MCF 10A (cell line): ENCODE measurements around the gene COPZ2. TPM values are rescaled to one million over a fixed set of nuclear protein-coding genes. Genes with fewer than 3 reads are reported as not detected.

ENCODE experiments used
- BruUV-seq: library from RNA; stranded (reverse); fragments of 400-500 nt; replicated peaks from 2 replicates; lab custom pipeline; 2021; lab: Mats Ljungman, UMichigan
- CTCF ChIA-PET: fragments of 300-600 bp; sonication (Branson Sonifier 250); formaldehyde crosslinking; extraction: SDS; loops from one replicate; lab custom pipeline; 2021; ENCODE audit warnings: antibody characterized with exemption, inconsistent platforms; lab: Yijun Ruan, JAX
- POLR2A ChIA-PET: fragments of 300-600, 350-650 bp; sonication (Branson Sonifier 250); formaldehyde crosslinking; extraction: SDS; loops from one replicate; lab custom pipeline; 2020; ENCODE audit warnings: antibody characterized with exemption, inconsistent platforms; lab: Yijun Ruan, JAX
- DNase-seq: peaks from one replicate; pipeline ENCODE4 v3.0.0-alpha.2; 2018; ENCODE audit not compliant: unreplicated experiment
- H3K27ac Mint-ChIP-seq: one replicate; pipeline ENCODE4 v1.8.0; 2022; ENCODE audit warnings: mild to moderate bottlenecking, low read depth, mixed read lengths; ENCODE audit not compliant: unreplicated experiment
- H3K27me3 Mint-ChIP-seq: one replicate; pipeline ENCODE4 v1.8.0; 2022; ENCODE audit warnings: mixed read lengths; ENCODE audit not compliant: insufficient read depth, unreplicated experiment
- H3K36me3 Mint-ChIP-seq: one replicate; pipeline ENCODE4 v1.8.0; 2022; ENCODE audit warnings: mild to moderate bottlenecking, moderate library complexity, mixed read lengths; ENCODE audit not compliant: insufficient read depth, unreplicated experiment
- H3K4me1 Mint-ChIP-seq: one replicate; pipeline ENCODE4 v1.8.0; 2022; ENCODE audit warnings: mixed read lengths; ENCODE audit not compliant: insufficient read depth, unreplicated experiment
- H3K4me3 Mint-ChIP-seq: one replicate; pipeline ENCODE4 v1.8.0; 2022; ENCODE audit warnings: mild to moderate bottlenecking, moderate library complexity, mixed read lengths; ENCODE audit not compliant: unreplicated experiment
- H3K9me3 Mint-ChIP-seq: one replicate; pipeline ENCODE4 v1.8.0; 2022; ENCODE audit warnings: mixed read lengths; ENCODE audit not compliant: unreplicated experiment
- intact Hi-C: fragments of 100-400 bp; cut with micrococcal nuclease; formaldehyde crosslinking; loops from 2 replicates; pipeline ENCODE4 v1.14.1; 2022
- total RNA-seq: library from RNA; stranded (reverse); gene quantifications from 2 replicates; pipeline ENCODE4 v1.2.3, GENCODE V29; 2022
- TF ChIP-seq, protein P1 (sequence below): fragments of 200-600 bp; IDR thresholded peaks from one replicate; pipeline ENCODE4 v1.8.0; 2022; ENCODE audit warnings: antibody characterized with exemption, mild to moderate bottlenecking; ENCODE audit not compliant: unreplicated experiment

COPZ2 gene
- total RNA-seq, 1 experiment from 2014 or later, result not detected

DNA sequence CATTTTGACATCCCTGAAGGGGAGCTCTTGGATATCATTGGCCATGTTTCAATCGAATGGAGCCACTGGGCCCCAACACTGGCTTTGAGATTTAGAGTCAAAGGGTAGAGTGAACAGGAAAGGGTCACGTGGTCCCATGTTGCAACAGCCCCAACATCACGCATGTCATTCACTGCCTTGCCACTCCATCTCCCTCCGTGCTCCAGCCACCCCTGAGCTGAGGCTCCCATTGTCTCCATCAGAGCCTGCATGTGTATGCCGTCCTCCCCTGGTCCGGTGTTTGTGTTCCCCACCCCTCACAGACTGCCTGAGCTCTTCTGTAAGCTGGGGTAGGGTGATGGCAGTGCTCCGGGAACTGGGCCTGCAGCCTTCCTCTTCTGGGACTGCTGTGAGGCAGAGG lies 22.7 kb upstream of the COPZ2 start:
- H3K4me3 Mint-ChIP-seq, result no peak overlapping the region
- peaks cover 40% of the 10 kb centered on the region for H3K4me1 Mint-ChIP-seq
- POLR2A ChIA-PET, result interaction anchor here (2.1 to 3.1 kb wide), 2 partner anchors 12 to 34 kb away, joined by 13 to 24 read pairs; partner anchors contain the start of gene NFE2L1
- BruUV-seq, result TSS peak; percentile 26
- no peaks in the 10 kb centered on the region for H3K27me3 Mint-ChIP-seq
- no peaks in the 10 kb centered on the region for H3K9me3 Mint-ChIP-seq
- no peak for DNase-seq
- intact Hi-C loops, result no loop called here
- peaks cover 96% of the 10 kb centered on the region for H3K36me3 Mint-ChIP-seq
- CTCF ChIA-PET, result interaction anchor here (0.6 to 2.3 kb wide), 3 partner anchors 14 to 71 kb away, joined by 3 to 13 read pairs (median 8); no protein-coding TSS in a partner anchor
- TF ChIP-seq, protein P1, sequence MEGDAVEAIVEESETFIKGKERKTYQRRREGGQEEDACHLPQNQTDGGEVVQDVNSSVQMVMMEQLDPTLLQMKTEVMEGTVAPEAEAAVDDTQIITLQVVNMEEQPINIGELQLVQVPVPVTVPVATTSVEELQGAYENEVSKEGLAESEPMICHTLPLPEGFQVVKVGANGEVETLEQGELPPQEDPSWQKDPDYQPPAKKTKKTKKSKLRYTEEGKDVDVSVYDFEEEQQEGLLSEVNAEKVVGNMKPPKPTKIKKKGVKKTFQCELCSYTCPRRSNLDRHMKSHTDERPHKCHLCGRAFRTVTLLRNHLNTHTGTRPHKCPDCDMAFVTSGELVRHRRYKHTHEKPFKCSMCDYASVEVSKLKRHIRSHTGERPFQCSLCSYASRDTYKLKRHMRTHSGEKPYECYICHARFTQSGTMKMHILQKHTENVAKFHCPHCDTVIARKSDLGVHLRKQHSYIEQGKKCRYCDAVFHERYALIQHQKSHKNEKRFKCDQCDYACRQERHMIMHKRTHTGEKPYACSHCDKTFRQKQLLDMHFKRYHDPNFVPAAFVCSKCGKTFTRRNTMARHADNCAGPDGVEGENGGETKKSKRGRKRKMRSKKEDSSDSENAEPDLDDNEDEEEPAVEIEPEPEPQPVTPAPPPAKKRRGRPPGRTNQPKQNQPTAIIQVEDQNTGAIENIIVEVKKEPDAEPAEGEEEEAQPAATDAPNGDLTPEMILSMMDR, result no peak
- peak overlapping the region; percentile 64 for H3K27ac Mint-ChIP-seq

DNA sequence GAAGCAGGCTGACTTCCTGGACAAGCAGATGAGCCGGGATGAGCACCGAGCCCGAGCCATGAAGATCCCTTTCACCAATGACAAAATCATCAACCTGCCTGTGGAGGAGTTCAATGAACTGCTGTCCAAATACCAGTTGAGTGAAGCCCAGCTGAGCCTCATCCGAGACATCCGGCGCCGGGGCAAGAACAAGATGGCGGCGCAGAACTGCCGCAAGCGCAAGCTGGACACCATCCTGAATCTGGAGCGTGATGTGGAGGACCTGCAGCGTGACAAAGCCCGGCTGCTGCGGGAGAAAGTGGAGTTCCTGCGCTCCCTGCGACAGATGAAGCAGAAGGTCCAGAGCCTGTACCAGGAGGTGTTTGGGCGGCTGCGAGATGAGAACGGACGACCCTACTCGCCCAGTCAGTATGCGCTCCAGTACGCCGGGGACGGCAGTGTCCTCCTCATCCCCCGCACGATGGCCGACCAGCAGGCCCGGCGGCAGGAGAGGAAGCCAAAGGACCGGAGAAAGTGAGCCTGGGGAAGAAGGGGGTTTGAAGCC lies 21.6 kb upstream of the COPZ2 start:
- no peak for DNase-seq
- Mint-ChIP-seq H3K27me3 (no peaks in the 10 kb centered on the region), H3K27ac (peak overlapping the region; percentile 64), H3K4me1 (peaks cover 34% of the 10 kb centered on the region), H3K9me3 (no peaks in the 10 kb centered on the region), H3K36me3 (peaks cover 94% of the 10 kb centered on the region), H3K4me3 (no peak overlapping the region)
- ChIA-PET CTCF (interaction anchor here (1.4 to 1.6 kb wide), 2 partner anchors 33 to 34 kb away, joined by 5 read pairs; no protein-coding TSS in a partner anchor), POLR2A (interaction anchor here (1.5 to 17.1 kb wide), 3 partner anchors 7 to 41 kb away, joined by 5 to 353 read pairs (median 24); partner anchors contain the start of gene NFE2L1)
- TF ChIP-seq, protein P1, result no peak
- no TSS peak for BruUV-seq
- intact Hi-C loops, result no loop called here

DNA sequence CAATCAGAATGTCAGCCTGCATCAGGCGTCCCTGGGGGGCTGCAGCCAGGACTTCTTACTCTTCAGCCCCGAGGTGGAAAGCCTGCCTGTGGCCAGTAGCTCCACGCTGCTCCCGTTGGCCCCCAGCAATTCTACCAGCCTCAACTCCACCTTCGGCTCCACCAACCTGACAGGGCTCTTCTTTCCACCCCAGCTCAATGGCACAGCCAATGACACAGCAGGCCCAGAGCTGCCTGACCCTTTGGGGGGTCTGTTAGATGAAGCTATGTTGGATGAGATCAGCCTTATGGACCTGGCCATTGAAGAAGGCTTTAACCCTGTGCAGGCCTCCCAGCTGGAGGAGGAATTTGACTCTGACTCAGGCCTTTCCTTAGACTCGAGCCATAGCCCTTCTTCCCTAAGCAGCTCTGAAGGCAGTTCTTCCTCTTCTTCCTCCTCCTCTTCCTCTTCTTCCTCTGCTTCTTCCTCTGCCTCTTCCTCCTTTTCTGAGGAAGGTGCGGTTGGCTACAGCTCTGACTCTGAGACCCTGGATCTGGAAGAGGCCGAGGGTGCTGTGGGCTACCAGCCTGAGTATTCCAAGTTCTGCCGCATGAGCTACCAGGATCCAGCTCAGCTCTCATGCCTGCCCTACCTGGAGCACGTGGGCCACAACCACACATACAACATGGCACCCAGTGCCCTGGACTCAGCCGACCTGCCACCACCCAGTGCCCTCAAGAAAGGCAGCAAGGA lies 21.0 kb upstream of the COPZ2 start:
- H3K36me3 Mint-ChIP-seq, result peaks cover 91% of the 10 kb centered on the region
- DNase-seq, result no peak
- intact Hi-C loops, result no loop called here
- BruUV-seq, result no TSS peak
- no peaks in the 10 kb centered on the region for H3K27me3 Mint-ChIP-seq
- H3K4me1 Mint-ChIP-seq, result peaks cover 36% of the 10 kb centered on the region
- H3K4me3 Mint-ChIP-seq, result no peak overlapping the region
- TF ChIP-seq, protein P1, result no peak
- no peaks in the 10 kb centered on the region for H3K9me3 Mint-ChIP-seq
- POLR2A ChIA-PET, result interaction anchor here (1.0 to 17.1 kb wide), 5 partner anchors 7 to 50 kb away, joined by 4 to 353 read pairs (median 5); partner anchors contain the start of gene NFE2L1
- H3K27ac Mint-ChIP-seq, result peak overlapping the region; percentile 16
- CTCF ChIA-PET, result interaction anchor here (0.7 to 1.6 kb wide), 5 partner anchors 11 to 49 kb away, joined by 3 to 5 read pairs (median 5); partner anchors contain the start of gene SNX11

DNA sequence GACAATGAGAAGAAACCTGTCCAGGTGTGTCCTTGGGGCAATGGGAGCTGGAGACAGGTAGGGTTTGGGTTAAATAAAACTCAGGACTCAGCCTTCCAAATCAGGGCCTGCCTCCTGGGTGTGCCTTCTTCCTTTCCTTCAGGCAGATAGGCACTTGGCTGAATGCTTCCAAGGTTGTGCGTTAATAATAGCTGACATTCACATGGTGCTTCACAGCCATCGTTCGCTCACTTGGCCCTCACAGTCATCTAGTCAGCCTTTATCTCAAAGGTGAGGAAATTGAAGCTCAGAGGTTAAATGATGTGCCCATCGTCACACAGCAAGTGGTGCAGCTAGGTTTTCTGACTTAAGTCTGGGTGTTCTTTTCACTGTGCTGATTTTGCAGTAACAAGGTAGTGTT lies 20.0 kb upstream of the COPZ2 start:
- H3K4me3 Mint-ChIP-seq, result no peak overlapping the region
- CTCF ChIA-PET, result interaction anchor here (0.7 to 1.6 kb wide), 4 partner anchors 10 to 50 kb away, joined by 3 to 5 read pairs (median 4); partner anchors contain the start of gene SNX11
- TF ChIP-seq, protein P1, result no peak
- intact Hi-C loops, result no loop called here
- peaks cover 44% of the 10 kb centered on the region for H3K4me1 Mint-ChIP-seq
- DNase-seq, result no peak
- H3K27ac Mint-ChIP-seq, result no peak overlapping the region
- POLR2A ChIA-PET, result interaction anchor here (1.0 to 17.1 kb wide), 6 partner anchors 8 to 51 kb away, joined by 4 to 353 read pairs (median 6); partner anchors contain the start of gene NFE2L1
- H3K36me3 Mint-ChIP-seq, result peaks cover 90% of the 10 kb centered on the region
- H3K27me3 Mint-ChIP-seq, result no peaks in the 10 kb centered on the region
- BruUV-seq, result no TSS peak
- H3K9me3 Mint-ChIP-seq, result no peaks in the 10 kb centered on the region
